NCI-H526 (cell line): ENCODE results near the gene DIS3L2.
A peak's percentile ranks its signal among the peaks of the same experiment; 100 is the strongest.

Source experiments
- DNase-seq, 2 experiments: peaks; one replicate each; lab custom pipeline; 2025; lab: John Stamatoyannopoulos, UW

The DIS3L2 gene

DNA sequence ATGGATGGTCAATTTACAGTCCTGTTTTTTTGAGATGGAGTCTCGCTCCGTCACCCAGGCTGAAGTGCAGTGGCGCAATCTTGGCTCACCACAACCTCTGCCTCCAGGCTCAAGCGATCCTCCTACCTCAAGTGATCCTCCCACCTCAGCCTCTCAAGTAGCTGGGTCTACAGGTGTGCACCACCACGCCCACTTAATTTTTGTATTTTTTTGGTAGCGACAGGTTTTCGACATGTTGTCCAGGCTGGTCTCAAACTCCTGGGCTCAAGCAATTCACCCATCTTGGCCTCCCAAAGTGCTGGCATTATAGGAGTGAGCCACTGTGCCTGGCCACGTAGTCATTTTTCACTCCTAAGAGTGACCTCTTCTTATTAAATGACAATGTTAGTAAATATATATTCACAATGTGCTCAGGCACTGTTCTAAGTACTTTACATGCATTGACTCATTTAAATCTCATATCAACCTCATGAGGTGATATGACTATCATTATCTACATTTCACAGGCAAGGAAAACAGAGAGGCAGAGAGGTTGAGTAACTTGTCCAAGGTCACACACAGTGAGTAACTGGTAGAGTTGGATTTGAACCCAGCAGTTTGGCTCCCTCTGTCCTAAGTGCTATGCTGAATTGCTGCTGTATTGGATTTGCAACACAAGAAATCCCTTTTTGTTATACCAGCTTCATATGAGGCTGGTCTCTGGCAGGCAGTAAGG, 5.6 kb upstream of the DIS3L2 start:
- DNase-seq: no peak

DNA sequence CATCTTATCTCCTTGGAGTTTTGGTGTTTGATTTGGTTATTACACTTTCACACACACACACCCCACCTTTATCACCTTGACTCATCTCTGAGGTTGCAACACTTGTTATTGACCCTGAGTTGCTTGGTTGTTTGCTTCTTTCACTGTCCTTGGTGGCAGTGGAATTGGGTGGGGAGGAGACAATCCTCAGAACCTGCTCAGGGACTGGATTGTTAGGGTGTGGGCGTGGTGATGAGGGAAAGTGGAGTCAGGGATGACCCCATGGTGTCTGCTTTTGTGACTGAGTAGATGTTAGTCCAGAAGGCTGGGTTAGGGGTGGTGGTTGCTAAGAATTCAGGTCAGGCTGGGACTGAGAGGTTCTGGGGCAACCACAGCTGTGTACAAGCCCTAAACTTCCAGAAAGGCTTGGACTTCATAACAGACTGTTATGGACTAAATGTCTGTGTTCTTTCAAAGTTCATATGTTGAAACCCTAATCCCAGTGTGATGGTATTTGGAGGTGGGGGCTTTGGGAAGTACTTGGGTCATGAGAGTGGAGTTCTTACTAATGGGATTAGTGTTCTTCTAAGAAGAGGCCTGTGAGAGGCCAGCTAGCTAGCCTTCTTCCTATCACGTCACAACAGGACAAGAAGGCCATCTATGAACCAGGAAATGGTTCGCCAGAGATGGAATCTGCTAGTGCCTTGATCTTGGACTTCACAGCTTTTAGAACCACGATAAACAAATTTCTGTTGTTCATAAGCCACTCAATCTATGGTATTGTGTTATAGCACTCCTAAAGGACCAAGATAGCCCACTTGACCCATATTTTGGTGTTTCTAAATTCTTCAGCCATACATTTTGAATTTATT, 3.4 kb upstream of the DIS3L2 start:
- DNase-seq: no peak

DNA sequence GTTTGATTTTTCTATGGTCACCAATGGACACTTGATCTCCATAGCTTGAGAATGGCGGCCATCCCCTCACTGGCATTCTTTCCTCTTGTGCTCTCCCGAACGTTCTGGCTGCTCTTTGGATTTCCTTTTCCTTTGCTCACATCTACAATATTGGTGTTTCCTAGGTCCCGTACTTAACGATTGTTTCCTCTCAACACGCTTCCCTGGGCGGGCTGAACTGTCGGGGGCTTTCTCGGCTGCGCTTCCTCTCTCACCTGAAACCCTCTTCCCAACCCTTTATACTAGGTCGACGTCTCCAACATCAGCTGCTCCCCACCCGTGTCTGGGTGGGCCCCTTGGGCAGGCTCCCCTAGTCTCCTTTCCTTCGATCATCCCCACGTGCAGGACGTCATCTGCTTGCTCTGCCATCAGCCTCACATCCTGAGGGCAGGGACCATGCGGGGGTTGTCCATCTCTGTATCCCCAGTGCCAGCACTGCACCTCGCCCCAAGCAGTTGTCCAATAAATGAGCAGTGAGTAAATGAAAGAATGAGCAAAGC, 634 bp upstream of the DIS3L2 start:
- no peak for DNase-seq

DNA sequence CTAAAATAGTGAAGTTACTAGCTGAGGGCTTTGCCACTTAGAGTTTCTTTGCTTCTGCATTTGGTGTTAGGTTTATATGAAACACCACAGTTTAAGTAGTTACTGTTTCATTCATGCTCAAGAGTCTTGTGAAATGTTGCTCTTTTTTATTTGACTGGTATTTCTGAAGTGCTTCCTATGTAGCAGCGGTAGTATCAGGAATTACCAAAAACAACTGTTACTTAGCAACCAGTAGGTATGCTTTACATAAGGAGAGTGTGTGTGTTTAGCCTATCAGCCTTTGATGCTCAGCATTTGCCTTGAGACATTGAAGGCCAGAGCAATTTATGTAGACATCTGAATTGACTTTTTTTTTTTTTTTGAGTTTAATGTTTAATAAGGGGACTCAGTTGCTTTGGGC, 3.6 kb downstream of the DIS3L2 start:
- DNase-seq: peak; percentile 14 to 29

DNA sequence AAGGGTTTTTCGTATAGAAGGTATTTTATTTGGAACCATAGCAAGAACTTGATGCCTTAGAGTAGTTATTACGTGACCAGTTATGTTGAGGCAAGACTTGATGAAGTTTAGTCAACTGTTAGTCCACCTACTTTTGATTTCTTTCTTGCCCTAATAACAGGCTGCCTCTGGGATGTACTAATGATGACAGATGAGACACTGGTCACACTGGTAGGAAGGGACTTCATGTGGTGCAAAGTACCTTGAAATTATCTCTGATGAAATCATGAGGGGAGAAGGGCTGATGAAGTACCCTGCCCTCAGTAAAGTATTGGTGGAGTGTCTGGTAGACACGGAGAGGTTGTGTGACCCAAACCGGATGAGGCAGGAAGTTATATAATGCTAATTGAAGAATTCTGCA, 5.4 kb downstream of the DIS3L2 start:
- DNase-seq: no peak

- DNase-seq: no peak
Observed at GRCh38 chr2:231968820-231969219, 7.3 kb downstream of the DIS3L2 start.

GRCh38 chr2:231970461-231970860, 8.9 kb downstream of the DIS3L2 start:
- DNase-seq: no peak

GRCh38 chr2:231975001-231975400, 13.5 kb downstream of the DIS3L2 start:
- DNase-seq: no peak

GRCh38 chr2:231977430-231977829, 15.9 kb downstream of the DIS3L2 start:
- no peak for DNase-seq

DNA sequence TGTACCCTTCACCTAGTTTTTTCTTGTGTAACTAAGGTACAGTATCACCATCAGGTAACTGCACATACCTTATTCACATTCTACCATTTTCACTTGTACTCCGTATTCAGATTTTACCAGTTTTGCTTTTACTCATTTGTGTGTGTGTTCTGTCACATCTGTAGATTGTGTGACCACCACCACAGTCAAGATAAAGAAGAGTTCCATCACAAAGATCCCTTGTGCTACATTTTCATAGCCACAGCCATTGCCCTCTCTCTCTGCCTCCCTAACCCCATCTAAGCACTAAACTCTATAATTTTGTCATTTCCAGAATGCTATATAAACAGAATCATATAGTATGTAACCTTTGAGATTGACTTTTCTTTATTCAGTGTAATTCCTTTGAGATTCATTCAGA, 23.5 kb downstream of the DIS3L2 start:
- DNase-seq: no peak

DNA sequence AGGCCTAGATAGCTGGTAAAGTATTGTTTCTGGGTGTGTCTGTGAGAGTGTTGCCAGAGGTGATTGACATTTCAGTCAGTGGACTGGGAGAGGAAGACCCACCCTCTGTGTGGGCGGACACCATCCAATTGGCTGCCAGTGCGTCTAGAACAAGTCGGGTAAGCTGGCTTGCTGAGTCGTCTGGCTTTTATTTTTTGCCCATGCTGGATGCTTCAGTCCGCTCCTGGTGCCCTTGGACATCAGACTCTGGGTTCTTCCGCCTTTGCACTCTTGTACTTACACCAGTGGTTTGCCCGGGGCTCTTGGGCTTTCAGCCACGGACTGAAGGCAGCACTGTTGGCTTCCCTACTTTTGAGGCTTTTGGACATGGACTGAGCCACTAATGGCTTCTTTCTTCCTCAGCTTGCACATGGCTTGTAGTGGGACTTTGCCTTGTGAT, 24.3 kb downstream of the DIS3L2 start:
- DNase-seq: no peak

DNA sequence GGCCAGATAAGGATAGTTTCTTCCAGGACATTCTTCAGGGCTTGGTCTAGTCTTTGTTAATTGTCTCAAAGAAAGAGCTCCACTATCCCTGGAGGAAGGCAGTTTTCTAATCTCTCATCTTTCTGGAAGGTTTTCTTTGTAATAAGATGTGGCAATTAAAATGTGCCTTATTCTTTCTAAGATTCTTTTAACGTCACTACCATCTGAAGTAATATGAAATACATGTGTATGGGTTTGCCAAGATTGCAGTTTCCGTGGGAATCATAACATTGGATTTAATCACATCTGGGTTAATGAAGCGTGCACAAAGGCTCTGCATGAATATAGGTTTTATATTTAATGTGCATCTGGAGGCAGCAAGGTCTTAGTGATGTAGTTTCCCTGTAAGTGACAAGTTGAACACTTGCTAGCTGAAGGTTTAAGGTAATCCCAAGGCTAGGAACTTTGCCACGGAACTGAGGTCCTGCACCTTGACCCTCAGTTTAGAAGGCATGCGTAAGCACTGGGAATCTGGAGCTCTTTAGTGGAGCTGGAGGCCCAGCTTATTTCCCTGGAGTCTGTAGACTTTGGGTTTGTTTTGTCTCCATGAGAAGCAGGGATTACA, 25.7 kb downstream of the DIS3L2 start:
- DNase-seq: no peak

GRCh38 chr2:231988179-231988866, 26.8 kb downstream of the DIS3L2 start:
- no peak for DNase-seq

- no peak for DNase-seq
Observed at GRCh38 chr2:231991664-231992063, 30.2 kb downstream of the DIS3L2 start.

GRCh38 chr2:231992888-231993287, 31.4 kb downstream of the DIS3L2 start:
- no peak for DNase-seq

DNA sequence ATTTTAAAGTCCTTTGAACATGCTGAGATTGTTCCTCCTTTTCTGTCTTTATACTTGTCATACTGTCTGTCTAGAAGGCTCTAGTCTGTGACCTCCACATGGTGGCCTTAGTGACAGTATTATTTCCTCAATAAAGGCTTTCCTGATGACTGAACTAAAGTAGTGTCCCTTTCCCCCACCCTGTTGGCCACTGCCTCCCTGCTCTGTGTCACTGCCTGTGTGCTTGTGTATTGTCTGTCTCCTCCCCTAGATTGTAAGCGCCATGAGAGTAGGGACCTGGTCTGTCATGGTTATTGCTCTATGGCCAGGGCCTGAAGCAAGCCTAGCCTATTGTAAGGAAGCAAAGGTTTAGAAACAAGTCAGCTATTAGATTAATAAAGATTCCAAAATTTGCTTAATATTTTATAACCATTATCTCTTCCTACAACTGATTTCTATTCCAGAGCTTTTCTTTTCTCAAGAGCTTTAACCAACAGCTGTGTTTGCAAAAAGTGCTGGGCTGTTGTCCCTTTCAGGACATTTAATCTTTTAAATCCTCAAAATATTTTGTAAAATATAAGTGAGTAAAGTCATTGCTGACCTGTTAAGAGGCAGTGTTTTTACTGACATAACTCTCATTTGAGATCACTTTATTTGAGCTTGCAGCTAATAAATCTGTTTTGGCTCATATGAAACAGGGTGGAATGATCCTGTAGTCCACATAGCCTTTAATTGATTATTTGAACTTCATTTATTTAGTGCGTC, 35.5 kb downstream of the DIS3L2 start:
- no peak for DNase-seq

DNA sequence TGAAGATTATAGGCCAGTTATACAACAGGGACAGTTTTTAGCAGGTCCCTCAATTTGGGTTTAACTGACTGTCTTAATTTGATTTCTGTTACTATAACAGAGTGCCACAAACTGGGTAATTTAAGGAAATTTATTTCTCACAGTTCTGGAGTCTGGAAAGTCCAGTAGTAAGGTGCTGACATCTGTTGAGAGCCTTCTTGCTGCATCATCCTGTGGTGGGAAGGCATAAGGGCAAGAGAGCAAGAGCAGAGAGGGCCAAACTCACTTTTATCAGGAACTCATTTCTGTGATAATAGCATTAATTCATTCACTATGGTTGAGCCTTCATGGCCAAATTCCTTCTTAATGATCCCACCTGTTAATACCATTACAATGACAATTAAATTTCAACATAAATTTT, 36.5 kb downstream of the DIS3L2 start:
- DNase-seq: no peak

DNA sequence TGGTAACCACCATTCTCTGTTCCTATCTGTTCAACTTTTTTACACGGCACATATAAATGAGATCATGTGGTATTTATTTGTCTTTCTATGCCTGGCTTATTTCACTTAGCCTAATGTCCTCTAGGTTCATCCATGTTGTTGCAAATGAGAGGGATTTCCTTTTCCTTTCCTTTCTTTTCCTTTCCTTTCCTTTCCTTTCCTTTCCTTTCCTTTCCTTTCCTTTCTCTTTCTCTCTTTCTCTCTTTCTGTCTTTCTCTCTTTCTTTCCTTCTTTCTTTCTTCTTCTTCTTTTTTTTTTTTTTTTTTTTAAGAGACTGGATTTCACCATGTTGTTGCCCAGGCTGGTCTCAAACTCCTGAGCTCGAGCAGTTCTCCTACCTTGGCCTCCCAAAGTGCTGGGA, 38.9 kb downstream of the DIS3L2 start:
- DNase-seq: no peak

DNA sequence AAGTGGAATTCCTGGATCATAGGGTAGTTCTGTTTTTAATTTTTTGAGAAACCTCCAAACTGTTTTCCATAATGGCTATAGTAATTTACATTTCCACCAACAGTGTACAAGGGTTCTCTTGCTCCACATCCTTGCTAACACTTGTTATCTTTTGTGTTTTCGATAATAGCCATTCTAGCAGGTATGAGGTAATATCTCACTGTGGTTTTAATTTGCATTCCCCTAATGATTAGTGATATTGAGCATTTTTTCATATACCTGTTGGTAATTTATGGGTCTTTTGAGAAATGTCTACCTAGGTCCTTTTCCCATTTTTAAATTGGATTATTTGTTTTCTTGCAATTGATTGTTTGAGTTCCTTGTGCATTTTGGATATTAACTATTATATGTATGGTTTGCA, 39.6 kb downstream of the DIS3L2 start:
- DNase-seq: peak in 1 of 2 experiments; percentile 16

DNA sequence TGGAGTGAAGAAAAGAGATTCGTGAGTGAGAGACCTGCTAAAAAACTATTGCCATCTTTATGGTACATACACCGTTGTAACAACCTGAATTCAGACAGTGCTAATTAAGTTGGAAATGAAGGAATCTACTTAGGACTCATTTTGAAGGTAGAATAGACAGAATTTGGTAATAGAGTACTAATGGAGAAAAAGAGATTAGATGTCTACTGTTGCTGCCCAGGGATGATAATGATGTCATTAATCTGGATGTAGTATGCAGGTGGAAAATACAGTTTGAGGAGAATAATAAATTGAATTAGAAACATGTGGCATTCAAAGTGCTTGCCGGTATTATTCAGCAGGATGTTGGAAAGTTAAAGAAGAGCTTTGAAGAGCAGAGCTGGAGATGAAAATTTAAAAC, 44.7 kb downstream of the DIS3L2 start:
- no peak for DNase-seq

GRCh38 chr2:232008907-232009638, 47.6 kb downstream of the DIS3L2 start:
- DNase-seq: peak in 1 of 2 experiments; percentile 3
